ENCODE measurements around the gene ATP6V1A.

- no peak for TF ChIP-seq CTCF (IDR thresholded peaks at IDR 0.05)
- no peak for TF ChIP-seq POLR2AphosphoS5 (IDR thresholded peaks at IDR 0.05)
- no peak for TF ChIP-seq POLR2A (IDR thresholded peaks at IDR 0.05)
- TF ChIP-seq EP300 (IDR thresholded peaks at IDR 0.05) = no peak
Measured at GRCh38 chr3:113819866-113820265, 73.0 kb downstream of the ATP6V1A start.
